WI38 (cell line): ENCODE measurements around the gene DCXR.

Experiments
- H3K4me3 ChIP-seq: 2 replicates; pipeline ENCODE4 v1.5.1; 2011; ENCODE audit warnings: low read depth, mild to moderate bottlenecking, control low read depth, low read length
- CTCF ChIP-seq: IDR thresholded peaks from 2 replicates; pipeline ENCODE4 v1.5.1; 2012; ENCODE audit warnings: low read depth, mild to moderate bottlenecking, control low read depth, low read length

The DCXR gene

GRCh38 chr17:82065638-82066303, 28.3 kb upstream of the DCXR start, which contains the start of gene DUS1L:
DUS1L (minus strand) TSS chr17:82065804; CDS start chr17:82065059, 745 bp downstream.
- H3K4me3 ChIP-seq = peak within 1 kb of the TSS; percentile 85
- no peak for TF ChIP-seq CTCF

- H3K4me3 ChIP-seq = peak overlapping the region; percentile 85
- no peak for TF ChIP-seq CTCF
Measured at GRCh38 chr17:82065193-82065637, 27.7 kb upstream of the DCXR start.

- no peak for TF ChIP-seq CTCF
- H3K4me3 ChIP-seq = peak overlapping the region; percentile 85
Measured at GRCh38 chr17:82064433-82065192, 27.1 kb upstream of the DCXR start.

GRCh38 chr17:82063424-82064415, 26.2 kb upstream of the DCXR start:
- no peak for TF ChIP-seq CTCF
- H3K4me3 ChIP-seq = no peak overlapping the region

GRCh38 chr17:82062984-82063368, 25.5 kb upstream of the DCXR start:
- no peak for TF ChIP-seq CTCF
- H3K4me3 ChIP-seq = no peak overlapping the region

GRCh38 chr17:82062076-82062983, 24.8 kb upstream of the DCXR start:
- TF ChIP-seq CTCF = no peak
- no peak overlapping the region for H3K4me3 ChIP-seq
